ENCODE data around the gene GDF7.

DNA sequence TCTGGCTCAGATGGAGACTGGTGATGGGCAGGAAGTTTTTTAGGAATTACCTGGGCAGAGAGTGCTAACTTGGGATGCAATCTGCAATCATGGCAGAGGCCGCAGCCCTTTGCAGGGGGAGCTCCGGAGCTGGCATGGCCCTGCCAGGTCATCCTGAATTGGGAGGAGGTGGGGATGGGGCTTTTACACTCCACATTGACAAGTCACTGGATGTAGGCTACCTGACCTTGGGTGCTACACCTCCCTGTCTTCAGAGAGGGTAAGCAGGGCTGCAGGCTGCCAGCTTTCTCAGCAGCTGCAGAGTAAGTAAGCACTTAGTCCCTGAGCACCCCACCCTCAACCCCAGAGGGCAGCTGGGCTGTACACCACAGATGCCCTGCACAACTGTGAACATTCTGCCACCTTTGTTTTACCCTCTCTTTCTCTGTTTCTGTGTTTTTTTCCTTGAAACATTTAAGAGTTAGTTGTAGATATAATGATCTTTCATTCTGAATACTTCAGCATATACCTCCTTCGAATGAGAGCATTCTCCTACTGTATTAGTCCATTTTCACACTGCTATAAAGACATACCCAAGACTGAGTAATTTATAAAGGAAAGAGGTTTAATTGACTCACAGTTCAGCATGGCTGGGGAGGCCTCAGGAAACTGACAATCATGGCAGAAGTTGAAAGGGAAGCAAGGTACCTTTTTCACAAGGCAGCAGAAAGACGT, 9.3 kb upstream of the GDF7 start:
- TF ChIP-seq EP300 (IDR thresholded peaks at IDR 0.05; ENCODE audit: borderline replicate concordance in 1 of 2, low read depth in 2 of 2, low read length in 2 of 2) (no peak), YY1 (IDR thresholded peaks at IDR 0.05; ENCODE audit: low read depth, low read length) (no peak), CEBPB (IDR thresholded peaks at IDR 0.05; ENCODE audit: low read depth, low read length) (no peak), NRF1 (IDR thresholded peaks at IDR 0.05; ENCODE audit: low read depth, low read length) (no peak), POLR2AphosphoS5 (IDR thresholded peaks at IDR 0.05; ENCODE audit: low read depth, low read length) (no peak), CHD2 (IDR thresholded peaks at IDR 0.05; ENCODE audit: low read length) (no peak), POLR2A (IDR thresholded peaks at IDR 0.05; ENCODE audit: control extremely low read depth in 1 of 2, low read depth in 2 of 2, low read length in 2 of 2) (no peak)
- TF ChIP-seq, protein P1, sequence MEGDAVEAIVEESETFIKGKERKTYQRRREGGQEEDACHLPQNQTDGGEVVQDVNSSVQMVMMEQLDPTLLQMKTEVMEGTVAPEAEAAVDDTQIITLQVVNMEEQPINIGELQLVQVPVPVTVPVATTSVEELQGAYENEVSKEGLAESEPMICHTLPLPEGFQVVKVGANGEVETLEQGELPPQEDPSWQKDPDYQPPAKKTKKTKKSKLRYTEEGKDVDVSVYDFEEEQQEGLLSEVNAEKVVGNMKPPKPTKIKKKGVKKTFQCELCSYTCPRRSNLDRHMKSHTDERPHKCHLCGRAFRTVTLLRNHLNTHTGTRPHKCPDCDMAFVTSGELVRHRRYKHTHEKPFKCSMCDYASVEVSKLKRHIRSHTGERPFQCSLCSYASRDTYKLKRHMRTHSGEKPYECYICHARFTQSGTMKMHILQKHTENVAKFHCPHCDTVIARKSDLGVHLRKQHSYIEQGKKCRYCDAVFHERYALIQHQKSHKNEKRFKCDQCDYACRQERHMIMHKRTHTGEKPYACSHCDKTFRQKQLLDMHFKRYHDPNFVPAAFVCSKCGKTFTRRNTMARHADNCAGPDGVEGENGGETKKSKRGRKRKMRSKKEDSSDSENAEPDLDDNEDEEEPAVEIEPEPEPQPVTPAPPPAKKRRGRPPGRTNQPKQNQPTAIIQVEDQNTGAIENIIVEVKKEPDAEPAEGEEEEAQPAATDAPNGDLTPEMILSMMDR (IDR thresholded peaks at IDR 0.05; ENCODE audit: control extremely low read depth in 1 of 3, insufficient read depth in 1 of 3, low read depth in 1 of 3, low read length in 3 of 3): peak in 1 of 3 experiments; percentile 19; a peak in 1 of 4 replicates

All from H1 (cell line).